Breast epithelium (tissue), 3 donors: ENCODE measurements around the gene LEFTY2.

ENCODE experiments used
- POLR2AphosphoS5 ChIP-seq, 3 donors: sonication (generic); formaldehyde crosslinking; IDR thresholded peaks; one replicate each; pipeline ENCODE4 v1.6.1; 2017; ENCODE audit warnings: antibody characterized with exemption in 3 of 3
- TF ChIP-seq, protein P1 (sequence below), 3 donors: fragments of 450-650 bp; IDR thresholded peaks; one replicate each; pipeline ENCODE4 v1.5.1; 2016 to 2017; ENCODE audit warnings: antibody characterized with exemption in 3 of 3, mild to moderate bottlenecking in 3 of 3, moderate library complexity in 3 of 3

GRCh38 chr1:225917101-225917500 lies 23.9 kb downstream of the LEFTY2 start:
- TF ChIP-seq, protein P1, sequence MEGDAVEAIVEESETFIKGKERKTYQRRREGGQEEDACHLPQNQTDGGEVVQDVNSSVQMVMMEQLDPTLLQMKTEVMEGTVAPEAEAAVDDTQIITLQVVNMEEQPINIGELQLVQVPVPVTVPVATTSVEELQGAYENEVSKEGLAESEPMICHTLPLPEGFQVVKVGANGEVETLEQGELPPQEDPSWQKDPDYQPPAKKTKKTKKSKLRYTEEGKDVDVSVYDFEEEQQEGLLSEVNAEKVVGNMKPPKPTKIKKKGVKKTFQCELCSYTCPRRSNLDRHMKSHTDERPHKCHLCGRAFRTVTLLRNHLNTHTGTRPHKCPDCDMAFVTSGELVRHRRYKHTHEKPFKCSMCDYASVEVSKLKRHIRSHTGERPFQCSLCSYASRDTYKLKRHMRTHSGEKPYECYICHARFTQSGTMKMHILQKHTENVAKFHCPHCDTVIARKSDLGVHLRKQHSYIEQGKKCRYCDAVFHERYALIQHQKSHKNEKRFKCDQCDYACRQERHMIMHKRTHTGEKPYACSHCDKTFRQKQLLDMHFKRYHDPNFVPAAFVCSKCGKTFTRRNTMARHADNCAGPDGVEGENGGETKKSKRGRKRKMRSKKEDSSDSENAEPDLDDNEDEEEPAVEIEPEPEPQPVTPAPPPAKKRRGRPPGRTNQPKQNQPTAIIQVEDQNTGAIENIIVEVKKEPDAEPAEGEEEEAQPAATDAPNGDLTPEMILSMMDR (IDR thresholded peaks at IDR 0.05): no peak
- no peak for TF ChIP-seq POLR2AphosphoS5 (IDR thresholded peaks at IDR 0.05)
